GM12865 (cell line): ENCODE measurements around the gene UNC5CL.

Experiments
- DNase-seq: peaks from one replicate; pipeline ENCODE4 v3.0.0; 2010; ENCODE audit warnings: low read depth
- H3K4me3 ChIP-seq: 2 replicates; pipeline ENCODE4 v1.5.1; 2011; ENCODE audit warnings: mild to moderate bottlenecking, low read depth, low read length, control low read depth
- TF ChIP-seq, protein P1 (sequence below): IDR thresholded peaks from 2 replicates; pipeline ENCODE4 v1.5.1; 2011; ENCODE audit warnings: low read length, control low read depth, low read depth, inconsistent platforms; ENCODE audit not compliant: insufficient read depth; ENCODE audit errors: missing control alignments

The UNC5CL gene

DNA sequence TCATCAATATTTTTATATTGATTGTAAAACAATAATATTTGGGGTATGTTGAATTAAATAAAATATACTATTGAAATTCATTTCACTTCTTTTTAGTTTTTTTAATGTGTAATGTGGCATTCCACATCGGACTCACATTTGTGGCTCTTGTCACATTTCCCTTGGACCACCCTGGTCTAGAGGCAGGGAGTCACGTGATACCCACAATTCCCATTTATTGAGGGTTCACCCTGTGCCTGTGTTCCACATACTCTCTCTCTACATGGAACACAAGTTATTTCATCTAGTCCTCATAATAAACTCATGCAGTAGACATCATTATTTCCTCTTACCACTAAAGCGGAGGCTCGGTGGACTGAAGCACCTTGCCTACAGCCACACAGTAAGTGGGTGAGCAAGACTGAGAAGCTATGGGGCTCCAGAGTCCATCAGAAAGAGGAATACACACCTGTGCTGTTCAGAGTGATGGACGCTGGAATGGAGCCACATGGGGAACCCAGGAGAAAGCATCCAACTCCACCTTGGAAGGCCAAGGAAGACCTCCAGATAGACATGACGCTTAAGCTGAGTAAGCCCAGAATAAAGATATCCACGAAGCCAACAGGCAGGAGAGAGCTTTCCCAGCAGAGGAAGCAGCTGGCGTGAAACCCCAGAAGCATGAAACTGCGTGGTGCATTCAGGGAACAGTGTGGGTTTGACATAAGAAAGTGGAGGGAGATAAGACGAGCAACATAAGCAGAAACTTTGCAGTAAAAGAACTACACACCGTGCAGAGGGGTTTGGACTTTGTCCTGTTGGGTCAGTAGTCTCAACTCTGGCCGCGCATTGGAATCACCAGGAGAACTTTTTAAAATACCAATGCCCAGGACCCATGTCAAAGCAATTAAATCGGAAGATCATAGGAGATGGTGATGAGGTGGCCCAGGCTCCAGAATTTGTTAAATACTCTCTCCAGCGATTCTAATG is 49.5 kb downstream of the UNC5CL start:
- H3K4me3 ChIP-seq, result no peak overlapping the region
- DNase-seq, result no peak
- TF ChIP-seq, protein P1, sequence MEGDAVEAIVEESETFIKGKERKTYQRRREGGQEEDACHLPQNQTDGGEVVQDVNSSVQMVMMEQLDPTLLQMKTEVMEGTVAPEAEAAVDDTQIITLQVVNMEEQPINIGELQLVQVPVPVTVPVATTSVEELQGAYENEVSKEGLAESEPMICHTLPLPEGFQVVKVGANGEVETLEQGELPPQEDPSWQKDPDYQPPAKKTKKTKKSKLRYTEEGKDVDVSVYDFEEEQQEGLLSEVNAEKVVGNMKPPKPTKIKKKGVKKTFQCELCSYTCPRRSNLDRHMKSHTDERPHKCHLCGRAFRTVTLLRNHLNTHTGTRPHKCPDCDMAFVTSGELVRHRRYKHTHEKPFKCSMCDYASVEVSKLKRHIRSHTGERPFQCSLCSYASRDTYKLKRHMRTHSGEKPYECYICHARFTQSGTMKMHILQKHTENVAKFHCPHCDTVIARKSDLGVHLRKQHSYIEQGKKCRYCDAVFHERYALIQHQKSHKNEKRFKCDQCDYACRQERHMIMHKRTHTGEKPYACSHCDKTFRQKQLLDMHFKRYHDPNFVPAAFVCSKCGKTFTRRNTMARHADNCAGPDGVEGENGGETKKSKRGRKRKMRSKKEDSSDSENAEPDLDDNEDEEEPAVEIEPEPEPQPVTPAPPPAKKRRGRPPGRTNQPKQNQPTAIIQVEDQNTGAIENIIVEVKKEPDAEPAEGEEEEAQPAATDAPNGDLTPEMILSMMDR, result no peak

DNA sequence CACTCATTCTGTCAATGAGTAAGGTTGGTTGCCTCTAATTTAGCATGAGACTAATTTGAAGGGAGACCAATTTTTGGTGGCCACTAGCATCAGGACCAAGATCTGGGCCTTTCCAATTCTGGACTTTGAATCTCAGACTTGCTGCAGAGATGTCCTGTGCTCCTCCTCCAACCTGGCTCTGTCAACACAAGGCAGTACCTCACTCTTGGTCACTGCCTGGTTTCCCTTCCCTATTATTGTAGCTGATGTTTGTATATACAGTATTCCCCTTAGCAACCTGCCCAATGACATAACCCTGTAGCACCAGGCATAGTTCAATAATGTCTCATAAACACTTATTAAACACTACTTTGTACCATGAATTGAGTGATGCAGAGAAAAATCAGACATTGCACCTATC is 50.4 kb downstream of the UNC5CL start:
- no peak for DNase-seq
- no peak overlapping the region for H3K4me3 ChIP-seq
- TF ChIP-seq, protein P1, result no peak

DNA sequence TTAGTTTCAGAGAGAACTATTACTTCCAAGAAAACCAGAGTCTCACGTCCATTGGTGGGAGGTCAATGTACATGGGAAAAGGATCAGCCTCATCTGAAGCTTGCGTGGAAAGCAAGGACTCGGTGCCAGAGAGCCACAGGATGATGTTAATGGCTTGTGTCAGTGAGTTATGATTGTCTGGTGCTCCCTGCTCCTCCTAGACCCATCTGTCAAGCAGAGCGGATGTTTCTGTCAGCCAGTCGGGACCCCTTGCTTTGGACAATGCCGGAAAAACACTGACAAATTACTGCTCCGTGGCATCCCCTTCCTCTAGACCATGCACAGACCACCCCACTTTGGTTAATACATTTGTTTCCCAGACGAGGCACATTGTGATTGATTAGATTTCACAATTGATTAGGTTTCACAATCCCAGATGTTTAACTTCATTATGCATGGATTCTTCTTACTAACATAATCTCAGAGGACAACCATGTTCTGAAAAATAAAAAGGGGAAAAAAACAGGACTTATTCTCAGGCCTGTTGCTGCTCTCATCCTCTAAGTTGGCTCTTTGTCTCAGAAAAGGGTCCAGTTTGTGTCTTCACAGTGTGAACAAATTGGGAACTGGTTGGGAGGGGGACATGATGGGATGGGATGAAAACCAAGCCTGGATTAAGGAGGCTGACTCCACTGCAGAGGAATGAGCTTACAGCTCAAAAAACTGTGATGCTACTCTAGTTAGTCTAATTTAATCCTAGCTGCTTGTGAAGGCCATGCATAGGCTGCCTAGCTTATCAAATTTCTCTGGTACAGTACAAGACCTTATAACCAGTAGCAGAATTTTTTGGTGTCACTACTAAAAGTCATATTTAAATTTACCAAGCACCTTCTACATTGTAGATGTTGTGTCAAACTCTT is 51.9 kb downstream of the UNC5CL start:
- TF ChIP-seq, protein P1, result no peak
- no peak for DNase-seq
- H3K4me3 ChIP-seq, result no peak overlapping the region

DNA sequence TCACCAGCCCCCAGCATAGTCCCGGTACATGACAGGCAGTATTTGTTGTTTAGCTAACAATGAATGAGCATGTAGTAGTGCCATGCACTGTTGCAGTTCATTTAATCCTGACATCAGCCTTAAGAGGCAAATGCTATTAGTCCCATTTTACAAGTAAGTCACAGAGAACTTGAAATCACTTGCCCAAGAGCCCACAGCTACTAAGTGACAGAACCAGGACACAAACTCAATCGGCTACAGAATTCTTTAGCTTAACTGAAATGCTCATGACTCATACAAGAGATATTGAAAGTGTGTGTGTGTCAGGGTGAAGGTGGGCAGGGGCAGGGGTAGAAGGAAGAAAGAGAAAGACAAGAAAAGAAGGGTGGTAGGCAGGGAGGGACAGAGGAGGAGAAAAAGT is 52.7 kb downstream of the UNC5CL start:
- no peak overlapping the region for H3K4me3 ChIP-seq
- TF ChIP-seq, protein P1, result no peak
- no peak for DNase-seq

DNA sequence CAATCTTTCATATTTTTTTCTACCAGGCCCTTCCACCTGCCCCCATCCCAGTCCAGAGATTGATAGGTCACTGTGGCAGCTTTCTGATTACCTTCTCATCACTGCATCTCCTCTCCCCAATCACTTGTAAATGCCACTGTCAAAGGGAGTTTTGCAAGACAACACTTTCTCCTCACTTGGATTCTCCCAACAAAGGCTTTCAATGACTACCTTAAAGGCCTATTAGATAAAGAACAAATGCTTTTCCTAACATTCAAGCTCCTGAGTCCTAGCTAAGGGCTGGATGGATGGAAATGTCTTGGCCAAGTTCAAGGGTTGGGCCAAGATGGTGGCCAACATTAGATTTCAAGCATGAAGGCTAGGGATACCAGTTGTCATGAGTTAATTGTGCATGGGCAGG is 55.3 kb downstream of the UNC5CL start:
- no peak overlapping the region for H3K4me3 ChIP-seq
- TF ChIP-seq, protein P1, result no peak
- DNase-seq, result no peak

GRCh38 chr6:40982917-40983316 is 56.1 kb downstream of the UNC5CL start:
- no peak for DNase-seq
- TF ChIP-seq, protein P1, result no peak
- H3K4me3 ChIP-seq, result no peak overlapping the region
